ENCODE data around the gene SPARCL1. TPM values are rescaled to one million over a fixed set of nuclear protein-coding genes. Genes with fewer than 3 reads are reported as not detected.

SPARCL1 gene
- polyA plus RNA-seq, 2 of the 4 experiments (the other 2 are of a cell fraction): not detected

DNA sequence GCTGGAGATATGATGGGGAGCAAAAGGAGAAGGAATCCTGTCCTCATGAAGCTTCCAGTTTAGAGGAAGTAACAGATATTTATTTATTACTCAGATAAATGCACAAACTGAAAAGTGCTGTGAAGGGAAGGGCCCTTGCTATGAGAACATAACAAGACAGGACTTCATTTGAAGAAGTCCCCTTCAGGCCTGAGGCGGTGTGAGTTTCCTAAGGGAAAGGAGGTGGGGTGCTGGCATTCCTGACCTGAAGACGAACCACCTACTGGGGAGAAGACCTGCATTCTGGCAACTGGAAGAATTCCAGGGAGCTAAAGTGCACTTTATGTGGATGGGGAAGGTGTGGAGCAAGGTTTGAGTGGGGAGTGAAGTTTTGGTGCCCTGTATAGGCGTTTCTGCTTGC lies 15.9 kb upstream of the SPARCL1 start:
- Histone ChIP-seq H3K4me1 (no peaks in the 10 kb centered on the region), H3K27ac (no peak overlapping the region), H3K4me2 (no peak overlapping the region), H3K9me3 (no peaks in the 10 kb centered on the region), H3K4me3 (no peak overlapping the region)
- WGBS (ENCODE audit: missing lambda C conversion rate): 65% methylated on average over 3 of the region's 3 CpGs
- FAIRE-seq: no peak
- TF ChIP-seq JUNB (IDR thresholded peaks at IDR 0.05) (no peak), CHD4 (IDR thresholded peaks at IDR 0.05; ENCODE audit: borderline replicate concordance) (no peak), GATA3 (IDR thresholded peaks at IDR 0.05; ENCODE audit: borderline replicate concordance) (no peak), RAD21 (conservative IDR thresholded peaks at IDR 0.05 in 1 of 2, IDR thresholded peaks at IDR 0.05 in 1 of 2) (no peak), PHF8 (IDR thresholded peaks at IDR 0.05; ENCODE audit: borderline replicate concordance, low read depth) (no peak), RNF2 (IDR thresholded peaks at IDR 0.05; ENCODE audit: borderline replicate concordance, low read depth) (no peak), MAZ (IDR thresholded peaks at IDR 0.05; ENCODE audit: borderline replicate concordance, low read depth, low read length) (no peak), CBX8 (IDR thresholded peaks at IDR 0.05) (no peak), ZSCAN20 (CRISPR knock-in tag; IDR thresholded peaks at IDR 0.05) (no peak), BHLHE40 (IDR thresholded peaks at IDR 0.05; ENCODE audit: low read depth, low read length) (no peak), HOXA7 (CRISPR knock-in tag; IDR thresholded peaks at IDR 0.05) (no peak)
- TF ChIP-seq, protein P1, sequence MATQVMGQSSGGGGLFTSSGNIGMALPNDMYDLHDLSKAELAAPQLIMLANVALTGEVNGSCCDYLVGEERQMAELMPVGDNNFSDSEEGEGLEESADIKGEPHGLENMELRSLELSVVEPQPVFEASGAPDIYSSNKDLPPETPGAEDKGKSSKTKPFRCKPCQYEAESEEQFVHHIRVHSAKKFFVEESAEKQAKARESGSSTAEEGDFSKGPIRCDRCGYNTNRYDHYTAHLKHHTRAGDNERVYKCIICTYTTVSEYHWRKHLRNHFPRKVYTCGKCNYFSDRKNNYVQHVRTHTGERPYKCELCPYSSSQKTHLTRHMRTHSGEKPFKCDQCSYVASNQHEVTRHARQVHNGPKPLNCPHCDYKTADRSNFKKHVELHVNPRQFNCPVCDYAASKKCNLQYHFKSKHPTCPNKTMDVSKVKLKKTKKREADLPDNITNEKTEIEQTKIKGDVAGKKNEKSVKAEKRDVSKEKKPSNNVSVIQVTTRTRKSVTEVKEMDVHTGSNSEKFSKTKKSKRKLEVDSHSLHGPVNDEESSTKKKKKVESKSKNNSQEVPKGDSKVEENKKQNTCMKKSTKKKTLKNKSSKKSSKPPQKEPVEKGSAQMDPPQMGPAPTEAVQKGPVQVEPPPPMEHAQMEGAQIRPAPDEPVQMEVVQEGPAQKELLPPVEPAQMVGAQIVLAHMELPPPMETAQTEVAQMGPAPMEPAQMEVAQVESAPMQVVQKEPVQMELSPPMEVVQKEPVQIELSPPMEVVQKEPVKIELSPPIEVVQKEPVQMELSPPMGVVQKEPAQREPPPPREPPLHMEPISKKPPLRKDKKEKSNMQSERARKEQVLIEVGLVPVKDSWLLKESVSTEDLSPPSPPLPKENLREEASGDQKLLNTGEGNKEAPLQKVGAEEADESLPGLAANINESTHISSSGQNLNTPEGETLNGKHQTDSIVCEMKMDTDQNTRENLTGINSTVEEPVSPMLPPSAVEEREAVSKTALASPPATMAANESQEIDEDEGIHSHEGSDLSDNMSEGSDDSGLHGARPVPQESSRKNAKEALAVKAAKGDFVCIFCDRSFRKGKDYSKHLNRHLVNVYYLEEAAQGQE (IDR thresholded peaks at IDR 0.05): no peak
- TF ChIP-seq, protein P2, sequence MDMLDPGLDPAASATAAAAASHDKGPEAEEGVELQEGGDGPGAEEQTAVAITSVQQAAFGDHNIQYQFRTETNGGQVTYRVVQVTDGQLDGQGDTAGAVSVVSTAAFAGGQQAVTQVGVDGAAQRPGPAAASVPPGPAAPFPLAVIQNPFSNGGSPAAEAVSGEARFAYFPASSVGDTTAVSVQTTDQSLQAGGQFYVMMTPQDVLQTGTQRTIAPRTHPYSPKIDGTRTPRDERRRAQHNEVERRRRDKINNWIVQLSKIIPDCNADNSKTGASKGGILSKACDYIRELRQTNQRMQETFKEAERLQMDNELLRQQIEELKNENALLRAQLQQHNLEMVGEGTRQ (IDR thresholded peaks at IDR 0.05): no peak
- TF ChIP-seq, protein P3, sequence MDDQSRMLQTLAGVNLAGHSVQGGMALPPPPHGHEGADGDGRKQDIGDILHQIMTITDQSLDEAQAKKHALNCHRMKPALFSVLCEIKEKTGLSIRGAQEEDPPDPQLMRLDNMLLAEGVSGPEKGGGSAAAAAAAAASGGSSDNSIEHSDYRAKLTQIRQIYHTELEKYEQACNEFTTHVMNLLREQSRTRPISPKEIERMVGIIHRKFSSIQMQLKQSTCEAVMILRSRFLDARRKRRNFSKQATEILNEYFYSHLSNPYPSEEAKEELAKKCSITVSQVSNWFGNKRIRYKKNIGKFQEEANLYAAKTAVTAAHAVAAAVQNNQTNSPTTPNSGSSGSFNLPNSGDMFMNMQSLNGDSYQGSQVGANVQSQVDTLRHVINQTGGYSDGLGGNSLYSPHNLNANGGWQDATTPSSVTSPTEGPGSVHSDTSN (IDR thresholded peaks at IDR 0.05): no peak
- TF ChIP-seq, protein P4, sequence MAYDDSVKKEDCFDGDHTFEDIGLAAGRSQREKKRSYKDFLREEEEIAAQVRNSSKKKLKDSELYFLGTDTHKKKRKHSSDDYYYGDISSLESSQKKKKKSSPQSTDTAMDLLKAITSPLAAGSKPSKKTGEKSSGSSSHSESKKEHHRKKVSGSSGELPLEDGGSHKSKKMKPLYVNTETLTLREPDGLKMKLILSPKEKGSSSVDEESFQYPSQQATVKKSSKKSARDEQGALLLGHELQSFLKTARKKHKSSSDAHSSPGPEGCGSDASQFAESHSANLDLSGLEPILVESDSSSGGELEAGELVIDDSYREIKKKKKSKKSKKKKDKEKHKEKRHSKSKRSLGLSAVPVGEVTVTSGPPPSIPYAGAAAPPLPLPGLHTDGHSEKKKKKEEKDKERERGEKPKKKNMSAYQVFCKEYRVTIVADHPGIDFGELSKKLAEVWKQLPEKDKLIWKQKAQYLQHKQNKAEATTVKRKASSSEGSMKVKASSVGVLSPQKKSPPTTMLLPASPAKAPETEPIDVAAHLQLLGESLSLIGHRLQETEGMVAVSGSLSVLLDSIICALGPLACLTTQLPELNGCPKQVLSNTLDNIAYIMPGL (CRISPR knock-in tag; IDR thresholded peaks at IDR 0.05; ENCODE audit: borderline replicate concordance): no peak
- TF ChIP-seq, protein P5, sequence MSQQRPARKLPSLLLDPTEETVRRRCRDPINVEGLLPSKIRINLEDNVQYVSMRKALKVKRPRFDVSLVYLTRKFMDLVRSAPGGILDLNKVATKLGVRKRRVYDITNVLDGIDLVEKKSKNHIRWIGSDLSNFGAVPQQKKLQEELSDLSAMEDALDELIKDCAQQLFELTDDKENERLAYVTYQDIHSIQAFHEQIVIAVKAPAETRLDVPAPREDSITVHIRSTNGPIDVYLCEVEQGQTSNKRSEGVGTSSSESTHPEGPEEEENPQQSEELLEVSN (IDR thresholded peaks at IDR 0.05; ENCODE audit: borderline replicate concordance, low read depth): no peak
- CTCF ChIA-PET: interaction anchor here (1.1 to 3.3 kb wide), 8 partner anchors 8 to 308 kb away, joined by 3 to 33 read pairs (median 6); no protein-coding TSS in a partner anchor
- ATAC-seq: no peak
- DNase-seq (ENCODE audit: low read depth in 1 of 2, low spot score in 1 of 2): no peak
- POLR2A ChIA-PET: no interaction called here

DNA sequence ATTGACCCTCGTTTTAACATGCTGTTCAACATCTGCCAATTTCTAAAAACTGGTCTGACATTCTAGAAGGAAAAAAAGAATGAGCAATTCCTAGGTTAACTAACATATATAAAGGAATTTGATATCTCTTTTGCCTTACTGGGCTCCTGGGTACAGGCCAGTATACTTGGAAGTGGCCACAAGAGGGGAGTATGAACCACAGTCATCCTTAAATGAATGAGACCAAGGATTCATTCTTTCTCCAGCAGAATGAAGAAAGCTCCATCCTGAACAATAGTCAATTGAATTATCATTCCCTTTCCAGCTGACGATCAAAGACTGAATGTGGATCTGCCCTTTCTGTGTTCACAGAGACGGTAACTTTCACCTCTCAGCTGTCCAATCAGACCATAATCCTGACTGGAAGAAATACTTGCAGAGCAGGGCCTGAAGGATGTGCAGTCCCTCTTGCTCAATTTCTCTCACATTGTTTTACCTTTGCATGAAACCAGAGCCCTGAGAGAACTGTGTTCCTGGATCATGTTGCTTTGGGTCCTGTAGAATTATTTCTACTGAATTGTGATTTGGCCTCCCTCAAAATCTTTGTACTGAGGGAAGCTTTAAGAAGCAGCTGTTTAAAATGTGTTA lies 14.8 kb upstream of the SPARCL1 start:
- Histone ChIP-seq H3K4me1 (no peaks in the 10 kb centered on the region), H3K4me3 (no peak overlapping the region), H3K27ac (no peak overlapping the region), H3K4me2 (no peak overlapping the region), H3K9me3 (no peaks in the 10 kb centered on the region)
- peak; percentile 91 to 92; a peak in 5 of 6 replicates for ATAC-seq
- ChIA-PET CTCF (interaction anchor here (0.6 to 3.3 kb wide), 25 partner anchors 9 to 419 kb away, joined by 3 to 33 read pairs (median 3); partner anchors contain the start of gene SPARCL1), POLR2A (no interaction called here)
- TF ChIP-seq SMC3 (IDR thresholded peaks at IDR 0.05) (peak; percentile 61; the same call in 2 of the 3 replicates), KDM1A (IDR thresholded peaks at IDR 0.05; ENCODE audit: low read depth) (no peak), HOXB13 (CRISPR knock-in tag; IDR thresholded peaks at IDR 0.05; ENCODE audit: low read depth) (no peak), RAD21 (conservative IDR thresholded peaks at IDR 0.05 in 1 of 2, IDR thresholded peaks at IDR 0.05 in 1 of 2) (peak; percentile 65 to 66), MYC (IDR thresholded peaks at IDR 0.05; ENCODE audit: borderline replicate concordance, low read length) (no peak)
- TF ChIP-seq, protein P6, sequence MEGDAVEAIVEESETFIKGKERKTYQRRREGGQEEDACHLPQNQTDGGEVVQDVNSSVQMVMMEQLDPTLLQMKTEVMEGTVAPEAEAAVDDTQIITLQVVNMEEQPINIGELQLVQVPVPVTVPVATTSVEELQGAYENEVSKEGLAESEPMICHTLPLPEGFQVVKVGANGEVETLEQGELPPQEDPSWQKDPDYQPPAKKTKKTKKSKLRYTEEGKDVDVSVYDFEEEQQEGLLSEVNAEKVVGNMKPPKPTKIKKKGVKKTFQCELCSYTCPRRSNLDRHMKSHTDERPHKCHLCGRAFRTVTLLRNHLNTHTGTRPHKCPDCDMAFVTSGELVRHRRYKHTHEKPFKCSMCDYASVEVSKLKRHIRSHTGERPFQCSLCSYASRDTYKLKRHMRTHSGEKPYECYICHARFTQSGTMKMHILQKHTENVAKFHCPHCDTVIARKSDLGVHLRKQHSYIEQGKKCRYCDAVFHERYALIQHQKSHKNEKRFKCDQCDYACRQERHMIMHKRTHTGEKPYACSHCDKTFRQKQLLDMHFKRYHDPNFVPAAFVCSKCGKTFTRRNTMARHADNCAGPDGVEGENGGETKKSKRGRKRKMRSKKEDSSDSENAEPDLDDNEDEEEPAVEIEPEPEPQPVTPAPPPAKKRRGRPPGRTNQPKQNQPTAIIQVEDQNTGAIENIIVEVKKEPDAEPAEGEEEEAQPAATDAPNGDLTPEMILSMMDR (IDR thresholded peaks at IDR 0.05): peak; percentile 60
- TF ChIP-seq, protein P4 (CRISPR knock-in tag; IDR thresholded peaks at IDR 0.05; ENCODE audit: borderline replicate concordance): no peak
- WGBS (ENCODE audit: missing lambda C conversion rate): 6% methylated on average over 3 of the region's 3 CpGs
- peak; percentile 25 to 48 for DNase-seq (ENCODE audit: low read depth in 1 of 2, low spot score in 1 of 2)
- FAIRE-seq: peak; percentile 18

All from A549 (cell line).